Testis (tissue), 5 donors: ENCODE data around the gene UBA5. TPM values are rescaled to one million over a fixed set of nuclear protein-coding genes. Genes with fewer than 3 reads are reported as not detected.
"Not testable (repeated sequence)": the region's sequence is repeated elsewhere in the genome, so short reads cannot be mapped to it uniquely, and the experiment has no call there.

Source experiments
- DNase-seq: peaks from one replicate; pipeline ENCODE4 v3.0.0-alpha.2; 2019
- H3K27ac ChIP-seq, 2 donors: fragments of 200-600 bp; sonication (generic); one replicate each; pipeline ENCODE4 v1.5.1; 2019
- H3K27me3 ChIP-seq: fragments of 200-600 bp; sonication (generic); one replicate; pipeline ENCODE4 v1.5.1; 2019
- H3K36me3 ChIP-seq: fragments of 200-600 bp; sonication (generic); one replicate; pipeline ENCODE4 v1.5.1; 2017; ENCODE audit warnings: low read depth; ENCODE audit errors: missing control alignments
- H3K4me1 ChIP-seq: fragments of 200-600 bp; sonication (generic); one replicate; pipeline ENCODE4 v1.5.1; 2019
- H3K4me3 ChIP-seq, 2 donors: fragments of 200-600 bp; sonication (generic); one replicate each; pipeline ENCODE4 v1.5.1; 2017 to 2019
- H3K9me3 ChIP-seq: fragments of 200-600 bp; sonication (generic); one replicate; pipeline ENCODE4 v1.5.1; 2017
- POLR2A ChIP-seq: fragments of 450-650 bp; IDR thresholded peaks from one replicate; pipeline ENCODE4 v1.6.1; 2017; ENCODE audit warnings: antibody characterized with exemption, mild to moderate bottlenecking, moderate library complexity
- WGBS, 2 donors: methylation state at CpG; one replicate each; pipeline ENCODE4 v1.1.5; 2018; 5-methylcytosine and 5-hydroxymethylcytosine counted together
- intact Hi-C: fragments of 100-400 bp; cut with DNase I; formaldehyde crosslinking; loops from one replicate; pipeline ENCODE4 v1.15.1; 2023; ENCODE audit warnings: low total_unique reads
- long read RNA-seq, 2 donors: transcript quantifications; one replicate each; lab custom pipeline, GENCODE V29; 2026
- polyA plus RNA-seq: library from polyadenylated mRNA; stranded (reverse); fragments of 350-450 nt; fragmentation: Illumina TruSeq; extraction: RNeasy Lipid Tissue Mini Kit (QIAGEN cat#74804); gene quantifications from one replicate; pipeline ENCODE4 v1.2.3, GENCODE V29; 2014; ENCODE audit warnings: low read depth, low replicate concordance; ENCODE audit not compliant: insufficient read depth
- total RNA-seq, 2 donors: library from RNA; depleted of rRNA; stranded (reverse); fragments of >200 nt; gene quantifications; one replicate each; pipeline ENCODE4 v1.2.3, GENCODE V29; 2016
- TF ChIP-seq, protein P1 (sequence below), 3 experiments: fragments of 450-650 bp in 2 of 3; fragments of 200-600 bp in 1 of 3; sonication (generic) in 1 of 3; IDR thresholded peaks; one replicate each; pipeline ENCODE4 v1.5.1; 2016 to 2019; ENCODE audit warnings: antibody characterized with exemption in 3 of 3, mild to moderate bottlenecking in 2 of 3, moderate library complexity in 1 of 3

Gene UBA5
- total RNA-seq (10 to 100 TPM; 25.6 to 52.8 TPM), polyA plus RNA-seq (23.2 TPM)
- long read RNA-seq, donor 1, transcript UBA5-202 (12 exons, 3,705 nt): major isoform, 8 of 32 reads
- long read RNA-seq, donor 1, partial matches to known transcripts: 24 of 32 reads
- long read RNA-seq, donor 1, other reads (novel, unspliced or antisense): 0 of 32 reads
- long read RNA-seq, donor 2, transcript UBA5-202 (12 exons, 3,705 nt): major isoform, 10 of 21 reads
- long read RNA-seq, donor 2, partial matches to known transcripts: 9 of 21 reads
- long read RNA-seq, donor 2, other reads (novel, unspliced or antisense): 0 of 21 reads

DNA sequence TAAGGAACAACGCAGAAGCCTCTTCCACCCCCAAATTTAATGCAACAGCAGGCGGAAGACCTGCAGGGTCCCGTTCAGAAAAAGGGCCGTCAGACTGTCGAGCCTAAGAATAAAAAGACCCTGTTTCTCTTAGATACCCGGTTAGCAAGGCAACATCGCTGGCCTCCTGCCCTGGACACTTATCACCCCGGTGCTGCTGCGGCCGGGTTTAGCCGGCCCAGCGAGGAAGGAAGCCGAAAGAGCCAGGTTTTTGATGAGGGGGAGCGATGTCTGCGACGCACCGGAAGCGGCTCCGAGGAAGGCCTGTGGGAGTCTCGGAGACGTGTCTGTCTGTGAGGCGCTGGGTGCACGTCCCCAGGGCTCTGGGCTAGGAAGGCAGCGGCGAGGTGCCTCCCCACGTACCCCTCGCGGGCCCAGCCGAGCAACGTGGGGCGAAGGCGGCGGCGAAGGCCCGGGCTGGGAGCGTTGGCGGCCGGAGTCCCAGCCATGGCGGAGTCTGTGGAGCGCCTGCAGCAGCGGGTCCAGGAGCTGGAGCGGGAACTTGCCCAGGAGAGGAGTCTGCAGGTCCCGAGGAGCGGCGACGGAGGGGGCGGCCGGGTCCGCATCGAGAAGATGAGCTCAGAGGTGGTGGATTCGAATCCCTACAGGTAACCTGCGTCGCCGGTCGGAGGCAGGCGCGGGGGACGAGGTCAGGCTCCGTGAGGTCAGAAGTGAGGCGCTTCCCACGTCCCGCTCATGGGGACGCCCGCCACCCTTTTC is at the start of gene UBA5:
UBA5 (plus strand) TSS at position 278 of the 759 bp plus-strand sequence; CDS start at position 487, 209 bp downstream.
- intact Hi-C loops: no loop called here
- WGBS, 2 donors: 0 to 1% methylated on average over 25 to 33 of the region's 64 CpGs

DNA sequence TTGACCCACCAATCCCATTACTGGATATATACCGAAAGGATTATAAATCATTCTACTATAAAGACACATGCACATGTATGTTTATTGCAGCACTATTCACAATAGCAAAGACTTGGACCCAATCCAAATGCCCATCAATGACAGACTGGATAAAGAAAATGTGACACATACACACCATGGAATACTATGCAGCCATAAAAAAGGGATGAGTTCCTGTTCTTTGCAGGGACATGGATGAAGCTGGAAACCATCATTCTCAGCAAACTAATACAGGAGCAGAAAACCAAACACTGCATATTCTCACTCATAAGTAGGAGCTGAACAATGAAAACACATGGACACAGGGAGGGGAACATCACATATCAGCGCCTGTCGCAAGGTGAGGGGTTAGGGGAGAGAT is 44.8 kb upstream of the UBA5 start:
- intact Hi-C loops, DNase-seq: not testable (repeated sequence)

More for the DNA sequence above, at the start of gene UBA5:
- Histone ChIP-seq H3K27ac (peak within 1 kb of the TSS; percentile 89 to 90), H3K4me1 (peaks cover 12% of the 10 kb centered on the region), H3K27me3 (no peaks in the 10 kb centered on the region), H3K36me3 (no peaks in the 10 kb centered on the region), H3K9me3 (no peaks in the 10 kb centered on the region), H3K4me3 (peak within 1 kb of the TSS; percentile 81 to 96)
- peak; percentile 73 for DNase-seq
- TF ChIP-seq, protein P1, sequence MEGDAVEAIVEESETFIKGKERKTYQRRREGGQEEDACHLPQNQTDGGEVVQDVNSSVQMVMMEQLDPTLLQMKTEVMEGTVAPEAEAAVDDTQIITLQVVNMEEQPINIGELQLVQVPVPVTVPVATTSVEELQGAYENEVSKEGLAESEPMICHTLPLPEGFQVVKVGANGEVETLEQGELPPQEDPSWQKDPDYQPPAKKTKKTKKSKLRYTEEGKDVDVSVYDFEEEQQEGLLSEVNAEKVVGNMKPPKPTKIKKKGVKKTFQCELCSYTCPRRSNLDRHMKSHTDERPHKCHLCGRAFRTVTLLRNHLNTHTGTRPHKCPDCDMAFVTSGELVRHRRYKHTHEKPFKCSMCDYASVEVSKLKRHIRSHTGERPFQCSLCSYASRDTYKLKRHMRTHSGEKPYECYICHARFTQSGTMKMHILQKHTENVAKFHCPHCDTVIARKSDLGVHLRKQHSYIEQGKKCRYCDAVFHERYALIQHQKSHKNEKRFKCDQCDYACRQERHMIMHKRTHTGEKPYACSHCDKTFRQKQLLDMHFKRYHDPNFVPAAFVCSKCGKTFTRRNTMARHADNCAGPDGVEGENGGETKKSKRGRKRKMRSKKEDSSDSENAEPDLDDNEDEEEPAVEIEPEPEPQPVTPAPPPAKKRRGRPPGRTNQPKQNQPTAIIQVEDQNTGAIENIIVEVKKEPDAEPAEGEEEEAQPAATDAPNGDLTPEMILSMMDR (IDR thresholded peaks at IDR 0.05): no peak
- TF ChIP-seq POLR2A: no peak

DNA sequence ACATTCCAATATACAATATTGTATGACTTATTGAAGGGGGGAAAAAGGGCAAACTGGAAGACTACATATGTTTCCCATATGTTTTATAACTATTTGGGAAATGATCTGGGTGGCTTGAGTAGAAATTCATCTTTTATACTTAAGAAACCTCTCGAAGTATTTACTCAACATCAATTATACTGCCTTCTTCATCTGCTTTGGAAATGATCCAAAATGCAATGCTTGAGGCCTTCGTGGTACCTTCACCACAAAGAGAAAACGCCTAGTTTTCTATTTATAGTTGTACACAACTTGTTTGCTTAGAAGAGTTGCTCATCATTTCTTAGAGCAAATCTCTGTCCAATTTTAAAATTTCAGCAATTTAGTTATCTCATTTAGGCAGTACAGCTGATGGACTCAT is 44.2 kb upstream of the UBA5 start:
- Histone ChIP-seq H3K36me3 (no peaks in the 10 kb centered on the region), H3K4me1 (no peaks in the 10 kb centered on the region), H3K27me3 (no peaks in the 10 kb centered on the region), H3K4me3 (no peak overlapping the region), H3K27ac (no peak overlapping the region), H3K9me3 (no peaks in the 10 kb centered on the region)
- TF ChIP-seq, protein P1 (IDR thresholded peaks at IDR 0.05): no peak
- intact Hi-C loops: no loop called here
- DNase-seq: no peak
- 72 to 81% methylated on average over 3 of the region's 3 CpGs for WGBS, 2 donors

More for the DNA sequence above, 44.8 kb upstream of the UBA5 start:
- H3K36me3 ChIP-seq, H3K27ac ChIP-seq, H3K4me1 ChIP-seq, H3K9me3 ChIP-seq, H3K4me3 ChIP-seq, H3K27me3 ChIP-seq: not testable (repeated sequence)
- WGBS, 2 donors: 97 to 98% methylated on average over 3 of the region's 3 CpGs

DNA sequence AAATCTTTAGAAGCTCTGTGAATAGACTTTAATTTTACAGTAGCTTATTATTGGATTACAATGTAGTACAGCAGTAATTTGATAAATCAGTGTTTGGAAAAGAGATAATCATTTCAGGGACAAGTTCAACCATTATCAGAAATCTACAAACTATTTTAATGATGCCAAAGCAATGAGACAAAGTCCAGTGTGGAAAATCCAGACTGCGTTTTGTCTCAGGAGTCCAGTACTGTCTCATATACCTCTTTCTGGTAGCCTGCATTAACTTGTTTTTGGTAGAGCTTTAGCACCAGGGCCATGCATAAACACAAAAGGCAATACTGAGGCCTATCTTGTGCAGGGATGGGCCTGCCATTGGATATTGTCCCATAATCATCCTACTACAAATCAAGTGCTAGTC is 43.3 kb upstream of the UBA5 start:
- H3K36me3 ChIP-seq: no peaks in the 10 kb centered on the region

DNA sequence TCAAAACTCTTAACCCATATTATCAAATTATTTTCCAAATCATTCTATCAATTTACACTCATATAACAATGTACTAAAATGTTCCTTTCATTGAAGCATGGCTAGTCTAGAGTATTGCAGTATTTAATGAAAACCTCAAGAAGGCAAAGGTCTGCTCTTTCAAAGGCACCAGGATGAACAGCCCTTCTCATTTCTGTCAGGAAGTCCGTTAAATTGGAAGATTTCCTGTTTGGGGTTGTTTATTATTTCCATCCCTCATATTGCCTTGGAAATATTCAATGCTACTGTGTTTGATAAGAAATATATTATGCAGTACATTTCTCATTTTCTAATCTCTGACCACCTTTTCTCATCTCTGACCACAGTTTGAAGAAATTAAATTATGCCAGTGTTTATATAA is 38.0 kb upstream of the UBA5 start:
- Histone ChIP-seq H3K4me1 (no peaks in the 10 kb centered on the region), H3K36me3 (no peaks in the 10 kb centered on the region), H3K27me3 (no peaks in the 10 kb centered on the region), H3K9me3 (no peaks in the 10 kb centered on the region), H3K27ac (no peak overlapping the region), H3K4me3 (no peak overlapping the region)
- no peak for DNase-seq
- no peak for TF ChIP-seq POLR2A
- intact Hi-C loops: no loop called here
- WGBS, 2 donors: 73 to 85% methylated on average over 1 of the region's 1 CpG

More for the DNA sequence above, 43.3 kb upstream of the UBA5 start:
- H3K9me3 ChIP-seq: no peaks in the 10 kb centered on the region
- 89 to 92% methylated on average over 1 of the region's 1 CpG for WGBS, 2 donors
- H3K27me3 ChIP-seq: no peaks in the 10 kb centered on the region
- intact Hi-C loops: no loop called here
- TF ChIP-seq POLR2A: no peak
- TF ChIP-seq, protein P1 (IDR thresholded peaks at IDR 0.05): no peak
- DNase-seq: no peak
- H3K27ac ChIP-seq: no peak overlapping the region
- H3K4me1 ChIP-seq: no peaks in the 10 kb centered on the region
- H3K4me3 ChIP-seq: no peak overlapping the region
